ENCODE results near the gene AGBL1.
A peak's percentile ranks its signal among the peaks of the same experiment; 100 is the strongest.

The AGBL1 gene

DNA sequence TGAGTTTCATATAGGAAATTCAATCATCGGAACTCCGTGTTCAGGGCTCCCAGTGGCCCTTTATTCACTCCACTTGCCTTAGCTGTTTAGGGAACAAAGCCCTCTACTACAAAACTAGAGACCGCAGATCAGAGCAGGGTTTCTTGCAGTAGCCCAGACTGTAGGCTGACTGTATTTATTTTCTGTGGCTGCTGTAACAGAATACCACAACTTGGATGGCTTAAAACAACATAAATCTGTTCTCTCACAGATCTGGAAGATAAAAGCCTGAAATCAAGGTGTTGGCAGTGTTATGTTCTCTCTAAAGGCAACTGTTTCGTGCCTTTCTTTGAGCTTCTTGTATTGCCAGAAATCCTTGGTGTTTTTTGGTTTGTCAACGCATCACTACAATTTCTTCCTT lies 479.0 kb downstream of the AGBL1 start:
- Histone ChIP-seq H3K14ac (ENCODE audit: low read length) (no peak overlapping the region), H2BK120ac (ENCODE audit: low read depth, low read length) (no peak overlapping the region), H3K4ac (ENCODE audit: low read length) (no peak overlapping the region), H2AFZ (ENCODE audit: low read length) (peak overlapping the region; percentile 33), H2BK5ac (ENCODE audit: low read length) (no peak overlapping the region), H3K27me3 (ENCODE audit: control insufficient read depth in 3 of 3, insufficient read depth in 3 of 3, low read depth in 1 of 3, low read length in 3 of 3) (no peaks in the 10 kb centered on the region), H3K9ac (ENCODE audit: low read depth, low read length, poor library complexity) (no peak overlapping the region), H3K4me2 (ENCODE audit: insufficient read depth, low read length, poor library complexity, severe bottlenecking) (no peak overlapping the region), H3K9me3 (replicated peaks in 1 of 2; ENCODE audit: control insufficient read depth in 2 of 2, insufficient read depth in 1 of 2, low read depth in 1 of 2, low read length in 2 of 2) (no peaks in the 10 kb centered on the region), H3K27ac (replicated peaks; ENCODE audit: low read length) (no peak overlapping the region), H3K79me1 (ENCODE audit: low read depth, low read length) (no peaks in the 10 kb centered on the region), H2BK12ac (ENCODE audit: low read length) (no peak overlapping the region), H2BK15ac (ENCODE audit: low read length) (no peak overlapping the region), H3K4me3 (ENCODE audit: low read length in 2 of 2) (no peak overlapping the region), H3K23ac (ENCODE audit: low read depth, low read length, poor library complexity) (no peak overlapping the region), H3K4me1 (ENCODE audit: control insufficient read depth in 2 of 2, insufficient read depth in 1 of 2, low read depth in 1 of 2, low read length in 2 of 2) (peaks cover 13 to 30% of the 10 kb centered on the region in 2 donors), H3K36me3 (replicated peaks in 1 of 2; ENCODE audit: control insufficient read depth in 2 of 2, insufficient read depth in 2 of 2, low read length in 2 of 2) (no peaks in the 10 kb centered on the region), H2AK5ac (ENCODE audit: low read depth, low read length) (no peak overlapping the region), H3K18ac (ENCODE audit: low read length) (no peak overlapping the region), H4K91ac (ENCODE audit: low read depth, low read length, poor library complexity) (no peak overlapping the region), H4K8ac (ENCODE audit: low read depth, low read length) (no peak overlapping the region)
- no CpG with 5 or more reads among the region's 5 CpGs for WGBS, 2 donors (ENCODE audit: extremely low coverage in 2 of 2, insufficient read length in 2 of 2, insufficient replicate concordance in 1 of 2)
- no peak for DNase-seq (ENCODE audit: low spot score)

GRCh38 chr15:86568378-86568777 lies 488.7 kb downstream of the AGBL1 start:
- Histone ChIP-seq H3K27me3 (ENCODE audit: control insufficient read depth in 3 of 3, insufficient read depth in 3 of 3, low read depth in 1 of 3, low read length in 3 of 3) (no peaks in the 10 kb centered on the region), H3K9me3 (replicated peaks in 1 of 2; ENCODE audit: control insufficient read depth in 2 of 2, insufficient read depth in 1 of 2, low read depth in 1 of 2, low read length in 2 of 2) (no peaks in the 10 kb centered on the region), H3K4me1 (ENCODE audit: control insufficient read depth in 2 of 2, insufficient read depth in 1 of 2, low read depth in 1 of 2, low read length in 2 of 2) (peaks cover 1 to 2% of the 10 kb centered on the region in 2 donors), H2AFZ (ENCODE audit: low read length) (no peak overlapping the region), H3K9ac (ENCODE audit: low read depth, low read length, poor library complexity) (no peak overlapping the region), H2AK5ac (ENCODE audit: low read depth, low read length) (no peak overlapping the region), H2BK120ac (ENCODE audit: low read depth, low read length) (no peak overlapping the region), H3K4me2 (ENCODE audit: insufficient read depth, low read length, poor library complexity, severe bottlenecking) (no peak overlapping the region), H3K27ac (replicated peaks; ENCODE audit: low read length) (no peak overlapping the region), H3K18ac (ENCODE audit: low read length) (no peak overlapping the region), H4K8ac (ENCODE audit: low read depth, low read length) (no peak overlapping the region), H3K4me3 (ENCODE audit: low read length in 2 of 2) (no peak overlapping the region), H3K36me3 (replicated peaks in 1 of 2; ENCODE audit: control insufficient read depth in 2 of 2, insufficient read depth in 2 of 2, low read length in 2 of 2) (no peaks in the 10 kb centered on the region), H4K91ac (ENCODE audit: low read depth, low read length, poor library complexity) (no peak overlapping the region), H3K79me1 (ENCODE audit: low read depth, low read length) (no peaks in the 10 kb centered on the region), H2BK5ac (ENCODE audit: low read length) (no peak overlapping the region), H2BK15ac (ENCODE audit: low read length) (no peak overlapping the region), H3K23ac (ENCODE audit: low read depth, low read length, poor library complexity) (no peak overlapping the region), H3K4ac (ENCODE audit: low read length) (no peak overlapping the region), H3K14ac (ENCODE audit: low read length) (no peak overlapping the region), H2BK12ac (ENCODE audit: low read length) (no peak overlapping the region)
- no peak for DNase-seq (ENCODE audit: low spot score)

DNA sequence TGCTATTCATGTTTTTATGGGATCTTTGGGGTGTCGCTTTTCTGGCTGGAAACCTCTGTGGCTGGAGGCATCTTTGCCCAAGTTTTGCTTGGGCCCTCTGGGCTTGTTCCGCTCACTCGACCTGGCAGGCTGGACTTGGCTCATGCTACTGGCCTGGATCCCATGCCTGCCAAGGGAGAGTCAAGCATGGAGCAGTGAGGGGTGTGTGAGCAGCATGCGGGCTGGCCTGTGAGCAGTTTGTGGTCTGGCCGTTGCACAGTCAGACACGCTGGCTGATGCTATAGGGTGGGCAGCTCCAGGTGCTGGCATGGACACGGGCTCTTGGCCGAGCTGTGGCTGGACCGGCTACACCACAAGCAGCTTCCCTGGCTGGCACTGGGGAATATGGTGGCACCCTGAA lies 491.1 kb downstream of the AGBL1 start:
- H3K4me2 ChIP-seq (ENCODE audit: insufficient read depth, low read length, poor library complexity, severe bottlenecking) = no peak overlapping the region
- H2BK12ac ChIP-seq (ENCODE audit: low read length) = no peak overlapping the region
- peaks cover 1 to 8% of the 10 kb centered on the region in 2 donors for H3K4me1 ChIP-seq (ENCODE audit: control insufficient read depth in 2 of 2, insufficient read depth in 1 of 2, low read depth in 1 of 2, low read length in 2 of 2)
- H4K91ac ChIP-seq (ENCODE audit: low read depth, low read length, poor library complexity) = no peak overlapping the region
- H2BK5ac ChIP-seq (ENCODE audit: low read length) = no peak overlapping the region
- H3K36me3 ChIP-seq (replicated peaks in 1 of 2; ENCODE audit: control insufficient read depth in 2 of 2, insufficient read depth in 2 of 2, low read length in 2 of 2) = no peaks in the 10 kb centered on the region
- DNase-seq (ENCODE audit: low spot score) = no peak
- no peaks in the 10 kb centered on the region for H3K27me3 ChIP-seq (ENCODE audit: control insufficient read depth in 3 of 3, insufficient read depth in 3 of 3, low read depth in 1 of 3, low read length in 3 of 3)
- H3K23ac ChIP-seq (ENCODE audit: low read depth, low read length, poor library complexity) = no peak overlapping the region
- no peak overlapping the region for H3K9ac ChIP-seq (ENCODE audit: low read depth, low read length, poor library complexity)
- H3K14ac ChIP-seq (ENCODE audit: low read length) = peak overlapping the region; percentile 41
- WGBS, 2 donors (ENCODE audit: extremely low coverage in 2 of 2, insufficient read length in 2 of 2, insufficient replicate concordance in 1 of 2) = no CpG with 5 or more reads among the region's 9 CpGs
- no peak overlapping the region for H2AK5ac ChIP-seq (ENCODE audit: low read depth, low read length)
- H2AFZ ChIP-seq (ENCODE audit: low read length) = no peak overlapping the region
- peak overlapping the region; percentile 68 for H3K18ac ChIP-seq (ENCODE audit: low read length)
- H3K79me1 ChIP-seq (ENCODE audit: low read depth, low read length) = no peaks in the 10 kb centered on the region
- no peak overlapping the region for H3K27ac ChIP-seq (replicated peaks; ENCODE audit: low read length)
- no peaks in the 10 kb centered on the region for H3K9me3 ChIP-seq (replicated peaks in 1 of 2; ENCODE audit: control insufficient read depth in 2 of 2, insufficient read depth in 1 of 2, low read depth in 1 of 2, low read length in 2 of 2)
- no peak overlapping the region for H2BK120ac ChIP-seq (ENCODE audit: low read depth, low read length)
- H2BK15ac ChIP-seq (ENCODE audit: low read length) = no peak overlapping the region
- H3K4me3 ChIP-seq (ENCODE audit: low read length in 2 of 2) = peak overlapping the region in 1 of 2 donors; percentile 65
- no peak overlapping the region for H4K8ac ChIP-seq (ENCODE audit: low read depth, low read length)
- H3K4ac ChIP-seq (ENCODE audit: low read length) = no peak overlapping the region

DNA sequence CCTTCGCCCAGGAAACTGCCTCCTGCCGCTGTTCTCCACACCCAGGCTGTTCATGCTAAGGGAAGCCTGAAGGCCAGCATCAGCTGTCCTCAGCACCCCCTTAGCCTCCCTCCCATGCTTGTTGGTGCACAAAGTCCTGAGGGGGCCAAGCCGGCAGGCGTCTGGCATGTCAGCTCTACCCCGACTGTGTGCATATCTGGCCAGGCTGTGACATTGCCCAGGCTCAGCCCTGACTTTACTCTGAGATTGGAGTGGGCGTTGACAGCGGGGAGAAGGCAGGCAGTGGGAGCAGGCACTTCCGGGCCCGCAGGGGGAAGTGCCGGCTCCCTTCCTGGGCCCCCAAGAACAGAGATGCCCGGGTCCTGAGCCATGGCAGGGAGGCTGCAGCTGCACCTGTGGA lies 492.2 kb downstream of the AGBL1 start:
- H2BK5ac ChIP-seq (ENCODE audit: low read length) = no peak overlapping the region

More for the DNA sequence above, 492.2 kb downstream of the AGBL1 start:
- H3K4me1 ChIP-seq (ENCODE audit: control insufficient read depth in 2 of 2, insufficient read depth in 1 of 2, low read depth in 1 of 2, low read length in 2 of 2) = peaks cover 1 to 8% of the 10 kb centered on the region in 2 donors
- peaks cover 0 to 5% of the 10 kb centered on the region in 2 donors for H3K9me3 ChIP-seq (replicated peaks in 1 of 2; ENCODE audit: control insufficient read depth in 2 of 2, insufficient read depth in 1 of 2, low read depth in 1 of 2, low read length in 2 of 2)
- peak overlapping the region; percentile 6 for H2BK12ac ChIP-seq (ENCODE audit: low read length)
- no peak overlapping the region for H2AFZ ChIP-seq (ENCODE audit: low read length)
- H3K23ac ChIP-seq (ENCODE audit: low read depth, low read length, poor library complexity) = no peak overlapping the region
- H2AK5ac ChIP-seq (ENCODE audit: low read depth, low read length) = peak overlapping the region; percentile 90
- peak overlapping the region; percentile 28 for H3K14ac ChIP-seq (ENCODE audit: low read length)
- H3K79me1 ChIP-seq (ENCODE audit: low read depth, low read length) = no peaks in the 10 kb centered on the region
- DNase-seq (ENCODE audit: low spot score) = no peak
- H3K27ac ChIP-seq (replicated peaks; ENCODE audit: low read length) = no peak overlapping the region
- H3K36me3 ChIP-seq (replicated peaks in 1 of 2; ENCODE audit: control insufficient read depth in 2 of 2, insufficient read depth in 2 of 2, low read length in 2 of 2) = no peaks in the 10 kb centered on the region
- peak overlapping the region; percentile 30 for H4K8ac ChIP-seq (ENCODE audit: low read depth, low read length)
- peak overlapping the region; percentile 71 for H2BK15ac ChIP-seq (ENCODE audit: low read length)
- no peak overlapping the region for H3K4ac ChIP-seq (ENCODE audit: low read length)
- H3K27me3 ChIP-seq (ENCODE audit: control insufficient read depth in 3 of 3, insufficient read depth in 3 of 3, low read depth in 1 of 3, low read length in 3 of 3) = no peaks in the 10 kb centered on the region
- H3K18ac ChIP-seq (ENCODE audit: low read length) = peak overlapping the region; percentile 41
- H2BK120ac ChIP-seq (ENCODE audit: low read depth, low read length) = peak overlapping the region; percentile 67
- H4K91ac ChIP-seq (ENCODE audit: low read depth, low read length, poor library complexity) = peak overlapping the region; percentile 8
- WGBS, 2 donors (ENCODE audit: extremely low coverage in 2 of 2, insufficient read length in 2 of 2, insufficient replicate concordance in 1 of 2) = no CpG with 5 or more reads among the region's 11 CpGs
- no peak overlapping the region for H3K4me3 ChIP-seq (ENCODE audit: low read length in 2 of 2)
- peak overlapping the region; percentile 67 for H3K9ac ChIP-seq (ENCODE audit: low read depth, low read length, poor library complexity)
- no peak overlapping the region for H3K4me2 ChIP-seq (ENCODE audit: insufficient read depth, low read length, poor library complexity, severe bottlenecking)
